ENCODE results near the gene NELL2. TPM values are rescaled to one million over a fixed set of nuclear protein-coding genes. Genes with fewer than 3 reads are reported as not detected.

NELL2 gene
- total and polyA plus RNA-seq, 4 donors, result 0.09 to 0.42 (median 0.17) TPM; not detected in 1

DNA sequence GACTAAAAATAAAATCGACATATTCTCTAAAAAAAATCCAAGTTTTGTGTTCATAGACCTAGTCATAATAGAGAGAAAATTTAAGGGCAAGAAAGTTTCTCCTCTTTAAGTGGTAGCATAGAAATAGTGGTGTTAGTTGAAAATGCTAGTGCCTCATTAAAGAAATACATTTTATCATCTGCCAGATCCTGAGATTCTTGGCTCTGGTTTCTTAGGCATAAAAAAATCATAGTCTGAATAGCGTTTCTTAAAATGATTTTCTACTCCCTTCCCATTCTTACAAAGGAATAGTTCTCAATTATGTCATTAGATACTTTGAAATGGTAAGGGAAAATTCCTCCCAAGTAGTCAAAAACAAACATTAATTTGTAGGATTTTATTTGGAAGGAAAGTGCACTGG lies 212.8 kb downstream of the NELL2 start:
- no peak overlapping the region for H3K4me3 ChIP-seq (ENCODE audit: low read depth in 1 of 3, low read length in 3 of 3)
- 76% methylated on average over 2 of the region's 2 CpGs for WGBS
- peaks cover 0 to 4% (median 0%) of the 10 kb centered on the region in 4 donors for H3K9me3 ChIP-seq (ENCODE audit: control insufficient read depth in 4 of 4, low read length in 3 of 4)
- H3K4me1 ChIP-seq (ENCODE audit: control insufficient read depth in 4 of 4, insufficient read depth in 4 of 4, low read length in 3 of 4), result no peaks in the 10 kb centered on the region
- no peak overlapping the region for H3K9ac ChIP-seq (ENCODE audit: low read depth in 1 of 2, low read length in 2 of 2)
- no peak overlapping the region for H3K27ac ChIP-seq (ENCODE audit: low read depth in 1 of 2, low read length in 2 of 2)
- H3K36me3 ChIP-seq (ENCODE audit: control insufficient read depth in 4 of 4, insufficient read depth in 3 of 4, low read depth in 1 of 4, low read length in 3 of 4), result no peaks in the 10 kb centered on the region
- no peak for DNase-seq (ENCODE audit: low spot score)
- TF ChIP-seq JUND (IDR thresholded peaks at IDR 0.05) (no peak), YY1 (IDR thresholded peaks at IDR 0.05) (no peak), EGR1 (IDR thresholded peaks at IDR 0.05; ENCODE audit: low read depth in 2 of 2) (no peak), FOXA1 (IDR thresholded peaks at IDR 0.05) (no peak)
- TF ChIP-seq, protein P1, sequence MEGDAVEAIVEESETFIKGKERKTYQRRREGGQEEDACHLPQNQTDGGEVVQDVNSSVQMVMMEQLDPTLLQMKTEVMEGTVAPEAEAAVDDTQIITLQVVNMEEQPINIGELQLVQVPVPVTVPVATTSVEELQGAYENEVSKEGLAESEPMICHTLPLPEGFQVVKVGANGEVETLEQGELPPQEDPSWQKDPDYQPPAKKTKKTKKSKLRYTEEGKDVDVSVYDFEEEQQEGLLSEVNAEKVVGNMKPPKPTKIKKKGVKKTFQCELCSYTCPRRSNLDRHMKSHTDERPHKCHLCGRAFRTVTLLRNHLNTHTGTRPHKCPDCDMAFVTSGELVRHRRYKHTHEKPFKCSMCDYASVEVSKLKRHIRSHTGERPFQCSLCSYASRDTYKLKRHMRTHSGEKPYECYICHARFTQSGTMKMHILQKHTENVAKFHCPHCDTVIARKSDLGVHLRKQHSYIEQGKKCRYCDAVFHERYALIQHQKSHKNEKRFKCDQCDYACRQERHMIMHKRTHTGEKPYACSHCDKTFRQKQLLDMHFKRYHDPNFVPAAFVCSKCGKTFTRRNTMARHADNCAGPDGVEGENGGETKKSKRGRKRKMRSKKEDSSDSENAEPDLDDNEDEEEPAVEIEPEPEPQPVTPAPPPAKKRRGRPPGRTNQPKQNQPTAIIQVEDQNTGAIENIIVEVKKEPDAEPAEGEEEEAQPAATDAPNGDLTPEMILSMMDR (IDR thresholded peaks at IDR 0.05; ENCODE audit: low read depth, low read length, missing input control), result no peak
- TF ChIP-seq, protein P2, sequence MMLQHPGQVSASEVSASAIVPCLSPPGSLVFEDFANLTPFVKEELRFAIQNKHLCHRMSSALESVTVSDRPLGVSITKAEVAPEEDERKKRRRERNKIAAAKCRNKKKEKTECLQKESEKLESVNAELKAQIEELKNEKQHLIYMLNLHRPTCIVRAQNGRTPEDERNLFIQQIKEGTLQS (IDR thresholded peaks at IDR 0.05), result no peak
- no peaks in the 10 kb centered on the region for H3K27me3 ChIP-seq (ENCODE audit: control insufficient read depth in 4 of 4, insufficient read depth in 4 of 4, low read length in 3 of 4)

DNA sequence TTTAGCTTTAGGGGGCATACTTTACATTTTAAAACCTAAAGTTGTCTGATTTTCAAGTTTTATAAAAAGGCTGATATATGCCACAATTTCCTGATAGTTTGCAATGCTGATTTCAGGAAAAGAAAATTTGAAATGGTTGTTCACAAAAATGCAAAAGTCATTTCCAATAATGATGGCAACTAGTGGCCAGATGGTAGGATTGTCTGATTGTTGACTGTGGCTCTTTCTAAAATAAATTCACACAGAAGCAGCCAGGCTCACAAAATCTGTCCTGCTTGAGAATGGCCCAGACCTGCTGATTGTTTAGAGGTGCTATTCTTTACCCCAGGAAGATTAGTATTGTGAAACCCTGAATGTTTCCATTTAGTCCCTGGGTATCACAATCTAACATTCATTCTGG lies 220.3 kb downstream of the NELL2 start:
- no peaks in the 10 kb centered on the region for H3K4me1 ChIP-seq (ENCODE audit: control insufficient read depth in 4 of 4, insufficient read depth in 4 of 4, low read length in 3 of 4)

More for the DNA sequence above, 220.3 kb downstream of the NELL2 start:
- no peak overlapping the region for H3K4me3 ChIP-seq (ENCODE audit: low read depth in 1 of 3, low read length in 3 of 3)
- no peaks in the 10 kb centered on the region for H3K27me3 ChIP-seq (ENCODE audit: control insufficient read depth in 4 of 4, insufficient read depth in 4 of 4, low read length in 3 of 4)
- H3K27ac ChIP-seq (ENCODE audit: low read depth in 1 of 2, low read length in 2 of 2), result no peak overlapping the region
- no peak for DNase-seq (ENCODE audit: low spot score)
- H3K9me3 ChIP-seq (ENCODE audit: control insufficient read depth in 4 of 4, low read length in 3 of 4), result no peaks in the 10 kb centered on the region
- no peak for TF ChIP-seq NR2F2 (IDR thresholded peaks at IDR 0.05)
- TF ChIP-seq SP1 (IDR thresholded peaks at IDR 0.05), result no peak
- TF ChIP-seq HNF4A (conservative IDR thresholded peaks at IDR 0.05), result no peak
- TF ChIP-seq GABPA (IDR thresholded peaks at IDR 0.05 in 1 of 2, conservative IDR thresholded peaks at IDR 0.05 in 1 of 2), result no peak
- TF ChIP-seq, protein P2 (IDR thresholded peaks at IDR 0.05), result no peak
- TF ChIP-seq, protein P3, sequence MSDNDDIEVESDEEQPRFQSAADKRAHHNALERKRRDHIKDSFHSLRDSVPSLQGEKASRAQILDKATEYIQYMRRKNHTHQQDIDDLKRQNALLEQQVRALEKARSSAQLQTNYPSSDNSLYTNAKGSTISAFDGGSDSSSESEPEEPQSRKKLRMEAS (IDR thresholded peaks at IDR 0.05), result no peak
- TF ChIP-seq HNF4G (IDR thresholded peaks at IDR 0.05), result no peak
- TF ChIP-seq, protein P4, sequence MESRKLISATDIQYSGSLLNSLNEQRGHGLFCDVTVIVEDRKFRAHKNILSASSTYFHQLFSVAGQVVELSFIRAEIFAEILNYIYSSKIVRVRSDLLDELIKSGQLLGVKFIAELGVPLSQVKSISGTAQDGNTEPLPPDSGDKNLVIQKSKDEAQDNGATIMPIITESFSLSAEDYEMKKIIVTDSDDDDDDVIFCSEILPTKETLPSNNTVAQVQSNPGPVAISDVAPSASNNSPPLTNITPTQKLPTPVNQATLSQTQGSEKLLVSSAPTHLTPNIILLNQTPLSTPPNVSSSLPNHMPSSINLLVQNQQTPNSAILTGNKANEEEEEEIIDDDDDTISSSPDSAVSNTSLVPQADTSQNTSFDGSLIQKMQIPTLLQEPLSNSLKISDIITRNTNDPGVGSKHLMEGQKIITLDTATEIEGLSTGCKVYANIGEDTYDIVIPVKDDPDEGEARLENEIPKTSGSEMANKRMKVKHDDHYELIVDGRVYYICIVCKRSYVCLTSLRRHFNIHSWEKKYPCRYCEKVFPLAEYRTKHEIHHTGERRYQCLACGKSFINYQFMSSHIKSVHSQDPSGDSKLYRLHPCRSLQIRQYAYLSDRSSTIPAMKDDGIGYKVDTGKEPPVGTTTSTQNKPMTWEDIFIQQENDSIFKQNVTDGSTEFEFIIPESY (IDR thresholded peaks at IDR 0.05), result no peak
- TF ChIP-seq EGR1 (IDR thresholded peaks at IDR 0.05; ENCODE audit: low read depth in 2 of 2), result no peak
- no peak for TF ChIP-seq TAF1 (conservative IDR thresholded peaks at IDR 0.05)
- TF ChIP-seq, protein P1 (IDR thresholded peaks at IDR 0.05; ENCODE audit: low read depth, low read length, missing input control), result no peak
- TF ChIP-seq RXRA (IDR thresholded peaks at IDR 0.05), result no peak
- TF ChIP-seq JUND (IDR thresholded peaks at IDR 0.05), result no peak
- no peak for TF ChIP-seq FOXA2 (IDR thresholded peaks at IDR 0.05)
- no peak for TF ChIP-seq RAD21 (IDR thresholded peaks at IDR 0.05)
- TF ChIP-seq FOXA1 (IDR thresholded peaks at IDR 0.05), result no peak
- H3K36me3 ChIP-seq (ENCODE audit: control insufficient read depth in 4 of 4, insufficient read depth in 3 of 4, low read depth in 1 of 4, low read length in 3 of 4), result no peaks in the 10 kb centered on the region
- no peak overlapping the region for H3K9ac ChIP-seq (ENCODE audit: low read depth in 1 of 2, low read length in 2 of 2)

Measured in liver (tissue), 9 donors.